A549 (cell line): ENCODE measurements around the gene SMLR1. TPM values are rescaled to one million over a fixed set of nuclear protein-coding genes. Genes with fewer than 3 reads are reported as not detected.

Experiments
- ATAC-seq, 2 experiments: fragments of 200-7000 bp in 1 of 2; fragments of >200 bp in 1 of 2; cut with Nextera tagmentation in 1 of 2; cut with Tn5 transposase in 1 of 2; 3 replicates each; pipeline versions ENCODE4 v1.8.0 to v1.9.1; 2018 to 2020; ENCODE audit warnings: mild to moderate bottlenecking in 1 of 2, moderate library complexity in 1 of 2
- CTCF ChIA-PET: fragments of 300-600 bp; sonication (Branson Sonifier 250); formaldehyde crosslinking; extraction: SDS; loops from one replicate; lab custom pipeline; 2021; ENCODE audit warnings: antibody characterized with exemption, inconsistent platforms; lab: Yijun Ruan, JAX
- POLR2A ChIA-PET: fragments of 350-600 bp; formaldehyde crosslinking; extraction: SDS; loops from one replicate; lab custom pipeline; 2021; ENCODE audit warnings: antibody characterized with exemption, inconsistent platforms; lab: Yijun Ruan, JAX
- DNase-seq, 2 experiments: peaks; one replicate each; pipeline versions ENCODE4 v3.0.0 to v3.0.0-alpha.2; 2011 to 2016; ENCODE audit warnings: low read depth in 1 of 2, low spot score in 1 of 2
- FAIRE-seq: peaks from 2 replicates; lab custom pipeline; 2011; peaks lifted over from hg19 to GRCh38; lab: Jason Lieb, UNC
- H3K27ac ChIP-seq, 2 experiments: fragments of >200 bp; sonication (Bioruptor Twin); formaldehyde crosslinking; 3 replicates each; pipeline ENCODE4 v1.5.1; 2016 to 2017
- H3K4me1 ChIP-seq: fragments of >200 bp; sonication (Bioruptor Twin); formaldehyde crosslinking; 3 replicates; pipeline ENCODE4 v1.6.1; 2016
- H3K4me2 ChIP-seq: fragments of >200 bp; sonication (Bioruptor Twin); formaldehyde crosslinking; 3 replicates; pipeline ENCODE4 v1.6.1; 2016
- H3K4me3 ChIP-seq: fragments of >200 bp; sonication (Bioruptor Twin); formaldehyde crosslinking; 3 replicates; pipeline ENCODE4 v1.5.1; 2016
- H3K9me3 ChIP-seq: fragments of >200 bp; sonication (Bioruptor Twin); formaldehyde crosslinking; 3 replicates; pipeline ENCODE4 v1.6.1; 2016
- CBX2 ChIP-seq: fragments of 200-600 bp; sonication (generic); IDR thresholded peaks from 2 replicates; pipeline ENCODE4 v1.6.1; 2016; ENCODE audit warnings: low read depth, mild to moderate bottlenecking, borderline replicate concordance
- CBX8 ChIP-seq: fragments of 200-600 bp; sonication (generic); IDR thresholded peaks from 2 replicates; pipeline ENCODE4 v1.6.1; 2016
- CEBPB ChIP-seq, 2 experiments: fragments of >200 bp in 1 of 2; sonication (Bioruptor Twin) in 1 of 2; formaldehyde crosslinking in 1 of 2; IDR thresholded peaks; 2 replicates each; pipeline ENCODE4 v1.6.1; 2012 to 2016
- HDAC2 ChIP-seq: fragments of 200-600 bp; sonication (generic); IDR thresholded peaks from 2 replicates; pipeline ENCODE4 v1.6.1; 2016
- HEYL ChIP-seq: fragments of 250-450 bp; sonication (Bioruptor Pico); IDR thresholded peaks from 2 replicates; pipeline ENCODE4 v1.8.0; 2021; ENCODE audit warnings: mild to moderate bottlenecking, moderate library complexity
- HMGXB4 ChIP-seq: fragments of 250-450 bp; sonication (Bioruptor Pico); IDR thresholded peaks from 2 replicates; pipeline ENCODE4 v1.5.0; 2021; ENCODE audit warnings: mild to moderate bottlenecking, moderate library complexity, borderline replicate concordance
- HOXA7 ChIP-seq: fragments of 250-450 bp; sonication (Bioruptor Pico); IDR thresholded peaks from 2 replicates; pipeline ENCODE4 v1.5.0; 2020; ENCODE audit warnings: mild to moderate bottlenecking, moderate library complexity
- HOXB13 ChIP-seq: fragments of 250-450 bp; sonication (Bioruptor Pico); IDR thresholded peaks from 2 replicates; pipeline ENCODE4 v1.5.0; 2020; ENCODE audit warnings: low read depth, mild to moderate bottlenecking, moderate library complexity
- HOXB5 ChIP-seq: fragments of 250-450 bp; sonication (Bioruptor Pico); IDR thresholded peaks from 2 replicates; pipeline ENCODE4 v1.5.0; 2020; ENCODE audit warnings: mild to moderate bottlenecking, moderate library complexity
- JUN ChIP-seq, 2 experiments: fragments of >200 bp; sonication (Bioruptor Twin); formaldehyde crosslinking; IDR thresholded peaks; 2 replicates in 1 of 2; 3 replicates in 1 of 2; pipeline ENCODE4 v1.6.1; 2016 to 2017
- MAFK ChIP-seq: fragments of 450-650 bp; IDR thresholded peaks from 2 replicates; pipeline ENCODE4 v1.6.1; 2014; ENCODE audit not compliant: partially characterized antibody
- NR3C1 ChIP-seq: fragments of >200 bp; sonication (Bioruptor Twin); formaldehyde crosslinking; IDR thresholded peaks from 3 replicates; pipeline ENCODE4 v1.6.1; 2017
- PHF8 ChIP-seq: fragments of 200-600 bp; sonication (generic); IDR thresholded peaks from 2 replicates; pipeline ENCODE4 v1.6.1; 2016; ENCODE audit warnings: low read depth, mild to moderate bottlenecking, antibody characterized with exemption, moderate library complexity, borderline replicate concordance
- POLR2A ChIP-seq: IDR thresholded peaks from 2 replicates; pipeline ENCODE4 v1.6.1; 2012; ENCODE audit warnings: mild to moderate bottlenecking, low read length
- POLR2AphosphoS2 ChIP-seq: conservative IDR thresholded peaks from 2 replicates; pipeline ENCODE4 v1.6.1; 2012; ENCODE audit warnings: low read length, improper control_type of control experiment, inconsistent platforms
- RAD21 ChIP-seq, 2 experiments: fragments of >200 bp in 1 of 2; sonication (Bioruptor Twin) in 1 of 2; formaldehyde crosslinking in 1 of 2; IDR thresholded peaks in 1 of 2; conservative IDR thresholded peaks in 1 of 2; 2 replicates in 1 of 2; 3 replicates in 1 of 2; pipeline ENCODE4 v1.6.1; 2012 to 2018; ENCODE audit warnings: inconsistent platforms in 1 of 2
- RCOR1 ChIP-seq: fragments of 150-350 bp; IDR thresholded peaks from 2 replicates; pipeline ENCODE4 v1.6.1; 2014; ENCODE audit warnings: antibody characterized with exemption, low read length, low read depth
- REST ChIP-seq: fragments of 200-600 bp; sonication (generic); IDR thresholded peaks from 2 replicates; pipeline ENCODE4 v1.6.1; 2016; ENCODE audit warnings: antibody characterized with exemption, mild to moderate bottlenecking, moderate library complexity
- RFX5 ChIP-seq: fragments of 450-650 bp; IDR thresholded peaks from 2 replicates; pipeline ENCODE4 v1.7.1; 2014; ENCODE audit warnings: antibody characterized with exemption, mild to moderate bottlenecking, moderate library complexity
- SMC3 ChIP-seq: fragments of >200 bp; sonication (Bioruptor Twin); formaldehyde crosslinking; IDR thresholded peaks from 3 replicates; pipeline ENCODE4 v1.6.1; 2018; ENCODE audit warnings: inconsistent platforms
- SREBF2 ChIP-seq: fragments of 450-650 bp; IDR thresholded peaks from 2 replicates; pipeline ENCODE4 v1.6.1; 2014; ENCODE audit warnings: mild to moderate bottlenecking, moderate library complexity
- ZC3H11A ChIP-seq: fragments of 450-650 bp; IDR thresholded peaks from 2 replicates; pipeline ENCODE4 v1.6.1; 2014; ENCODE audit warnings: antibody characterized with exemption, mild to moderate bottlenecking
- ZNF302 ChIP-seq: fragments of 250-450 bp; sonication (Bioruptor Pico); IDR thresholded peaks from 2 replicates; pipeline ENCODE4 v1.9.0; 2021; ENCODE audit warnings: inconsistent platforms, mild to moderate bottlenecking, moderate library complexity
- WGBS: methylation state at CpG from one replicate; pipeline ENCODE4 v1.1.6; 2017; ENCODE audit errors: missing lambda C conversion rate; 5-methylcytosine and 5-hydroxymethylcytosine counted together
- polyA plus RNA-seq, 4 experiments: library from polyadenylated mRNA; depleted of rRNA in 3 of 4; stranded (reverse); fragments of >200 nt; fragmentation: RNase III in 1 of 4; extraction: RNeasy Plus Mini Kit Qiagen cat#74134 plus additional on column Dnase treatment in 1 of 4; gene quantifications; 2 replicates in 3 of 4; 3 replicates in 1 of 4; pipeline ENCODE4 v1.2.3, GENCODE V29; 2011 to 2017
- TF ChIP-seq, protein P1 (sequence below): IDR thresholded peaks from 2 replicates; pipeline ENCODE4 v1.6.1; 2012; ENCODE audit warnings: low read depth, borderline replicate concordance
- TF ChIP-seq, protein P2 (sequence below): fragments of >200 bp; sonication (Bioruptor Twin); formaldehyde crosslinking; IDR thresholded peaks from 2 replicates; pipeline ENCODE4 v1.6.1; 2016

Gene SMLR1
- polyA plus RNA-seq, 2 of the 4 experiments (the other 2 are of a cell fraction), result 0.03 to 0.05 TPM

DNA sequence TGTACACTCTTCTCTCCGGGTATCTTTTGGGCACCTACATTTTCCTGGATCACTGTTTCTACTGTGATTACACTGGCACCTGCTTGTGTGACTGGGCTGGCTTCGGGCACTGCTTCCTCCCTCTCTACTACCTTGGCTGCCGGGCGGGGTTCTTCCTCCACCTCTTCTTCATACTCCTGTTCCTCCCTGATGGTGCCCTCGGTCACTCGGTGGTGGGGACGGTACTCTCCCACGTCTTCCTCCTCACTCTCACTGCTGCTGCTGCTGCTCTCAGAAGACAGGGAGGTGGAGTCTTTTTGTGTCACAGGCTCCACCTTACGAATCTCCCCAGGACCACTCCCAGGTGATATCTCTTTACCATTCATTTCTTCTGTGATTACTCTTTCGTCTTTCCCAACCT lies 42.5 kb downstream of the SMLR1 start:
- Histone ChIP-seq H3K4me2 (no peak overlapping the region), H3K4me3 (no peak overlapping the region), H3K9me3 (no peaks in the 10 kb centered on the region), H3K4me1 (no peaks in the 10 kb centered on the region), H3K27ac (no peak overlapping the region)
- DNase-seq (no peak), FAIRE-seq (no peak), ATAC-seq (no peak)
- TF ChIP-seq JUN (IDR thresholded peaks at IDR 0.05) (no peak), MAFK (no peak), HMGXB4 (no peak), RFX5 (no peak), HOXB5 (CRISPR knock-in tag) (no peak), SMC3 (no peak), POLR2AphosphoS2 (no peak), HOXA7 (CRISPR knock-in tag) (no peak), HDAC2 (no peak), CBX2 (no peak), HEYL (CRISPR knock-in tag) (no peak), CEBPB (IDR thresholded peaks at IDR 0.05) (no peak), RCOR1 (no peak)
- TF ChIP-seq, protein P1, sequence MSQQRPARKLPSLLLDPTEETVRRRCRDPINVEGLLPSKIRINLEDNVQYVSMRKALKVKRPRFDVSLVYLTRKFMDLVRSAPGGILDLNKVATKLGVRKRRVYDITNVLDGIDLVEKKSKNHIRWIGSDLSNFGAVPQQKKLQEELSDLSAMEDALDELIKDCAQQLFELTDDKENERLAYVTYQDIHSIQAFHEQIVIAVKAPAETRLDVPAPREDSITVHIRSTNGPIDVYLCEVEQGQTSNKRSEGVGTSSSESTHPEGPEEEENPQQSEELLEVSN, result no peak
- CTCF ChIA-PET, result interaction anchor here (0.6 kb wide), 1 partner anchor 677 kb away, joined by 3 read pairs; no protein-coding TSS in a partner anchor
- WGBS, result 94% methylated on average over 10 of the region's 10 CpGs
- POLR2A ChIA-PET, result no interaction called here

DNA sequence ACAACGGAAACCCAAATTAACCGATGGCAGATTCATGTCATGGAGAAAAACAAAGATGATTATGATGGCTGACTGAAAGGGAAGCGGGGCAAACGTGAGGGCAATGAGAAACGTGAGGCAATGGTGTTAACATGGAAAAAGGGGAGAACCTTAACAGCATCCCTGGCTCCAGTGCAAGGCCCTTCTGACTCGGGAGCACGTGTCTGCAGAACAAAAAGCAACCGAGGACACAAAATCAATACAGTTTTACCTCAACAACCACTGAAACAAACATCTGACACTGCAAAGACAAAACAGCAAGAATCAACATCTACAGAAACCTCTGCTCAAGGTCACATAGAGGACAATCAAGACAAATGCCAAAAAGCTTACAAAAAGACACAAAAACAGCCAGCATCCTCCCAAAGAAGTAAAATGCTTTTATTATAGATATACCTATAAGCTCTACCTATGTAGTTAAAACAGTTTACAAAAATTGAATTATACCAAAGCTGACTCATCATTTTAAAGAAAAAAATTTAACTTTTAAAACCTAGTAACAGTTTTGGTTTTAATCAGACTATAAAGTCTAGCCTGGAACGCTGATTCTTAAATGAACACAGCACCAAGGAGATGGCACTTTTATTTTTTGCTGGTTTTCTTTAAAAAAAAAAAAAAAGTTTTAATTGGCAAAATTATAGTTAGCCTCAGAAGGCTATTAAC lies 43.1 kb downstream of the SMLR1 start:
- TF ChIP-seq MAFK, result peak; percentile 69
- TF ChIP-seq SREBF2, result no peak
- H3K9me3 ChIP-seq, result no peaks in the 10 kb centered on the region
- ATAC-seq (no peak), DNase-seq (no peak), FAIRE-seq (no peak)
- 91% methylated on average over 9 of the region's 9 CpGs for WGBS
- H3K27ac ChIP-seq, result no peak overlapping the region
- H3K4me3 ChIP-seq, result no peak overlapping the region
- H3K4me1 ChIP-seq, result no peaks in the 10 kb centered on the region
- H3K4me2 ChIP-seq, result no peak overlapping the region
- ChIA-PET POLR2A (no interaction called here), CTCF (interaction anchor here (1.3 to 2.0 kb wide), 2 partner anchors 14 to 298 kb away, joined by 5 to 11 read pairs; no protein-coding TSS in a partner anchor)

DNA sequence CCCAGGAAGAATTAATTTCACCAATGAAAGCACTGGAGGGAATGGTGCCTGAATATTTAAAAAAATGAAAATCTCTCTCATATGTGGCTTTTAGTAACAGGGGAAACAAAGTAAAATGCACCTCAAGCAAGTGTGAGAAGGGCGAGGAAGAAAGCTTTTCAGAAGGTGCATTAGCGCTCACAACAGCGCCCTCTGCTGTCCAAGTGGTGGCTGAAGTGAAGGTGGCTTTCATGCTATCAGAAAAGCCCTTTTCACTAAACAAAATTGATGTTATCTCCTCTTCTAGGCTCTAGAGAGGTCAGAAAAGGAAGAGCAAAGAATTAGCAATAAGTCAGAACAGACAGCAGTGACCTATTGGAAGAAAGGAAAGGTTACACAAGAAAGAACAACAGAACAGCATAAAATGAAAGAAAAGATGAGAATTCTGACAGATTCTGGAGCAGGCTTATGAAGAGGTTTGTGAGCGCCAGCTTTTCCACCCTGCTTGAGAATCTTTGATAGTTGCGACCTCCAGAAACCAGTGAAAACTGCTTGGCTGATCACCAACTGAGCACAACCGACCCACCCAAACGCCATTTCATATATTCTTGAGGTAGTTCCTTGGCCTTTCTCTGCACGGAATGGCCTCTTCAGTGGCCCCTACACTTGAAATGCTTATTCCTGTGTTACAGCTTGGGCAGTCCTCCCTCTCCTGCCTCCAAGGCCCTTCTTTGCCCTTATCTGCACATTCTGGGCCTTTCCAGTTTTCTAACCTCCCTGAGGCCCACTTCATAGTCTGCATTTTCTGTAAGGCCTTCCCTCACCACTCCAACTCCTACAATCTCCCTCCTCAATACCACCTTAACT lies 45.3 kb downstream of the SMLR1 start:
- Histone ChIP-seq H3K9me3 (no peaks in the 10 kb centered on the region), H3K4me3 (no peak overlapping the region), H3K4me2 (no peak overlapping the region), H3K4me1 (no peaks in the 10 kb centered on the region), H3K27ac (no peak overlapping the region)
- FAIRE-seq (no peak), ATAC-seq (peak; percentile 66 to 81; a peak in 4 of 6 replicates), DNase-seq (peak; percentile 11 to 41)
- 59% methylated on average over 8 of the region's 8 CpGs for WGBS
- ChIA-PET CTCF (interaction anchor here (0.6 to 2.0 kb wide), 13 partner anchors 9 to 666 kb away, joined by 3 to 11 read pairs (median 3); no protein-coding TSS in a partner anchor), POLR2A (no interaction called here)
- no peak for TF ChIP-seq NR3C1
- TF ChIP-seq ZNF302 (CRISPR knock-in tag), result no peak
- no peak for TF ChIP-seq HOXB13 (CRISPR knock-in tag)
- TF ChIP-seq CEBPB (IDR thresholded peaks at IDR 0.05), result no peak
- no peak for TF ChIP-seq PHF8
- no peak for TF ChIP-seq ZC3H11A
- no peak for TF ChIP-seq REST
- no peak for TF ChIP-seq POLR2A
- TF ChIP-seq CBX2, result no peak
- TF ChIP-seq RAD21 (conservative IDR thresholded peaks at IDR 0.05 in 1 of 2, IDR thresholded peaks at IDR 0.05 in 1 of 2), result peak; percentile 47 to 52
- no peak for TF ChIP-seq CBX8
- no peak for TF ChIP-seq HOXB5 (CRISPR knock-in tag)
- TF ChIP-seq, protein P1, result no peak
- TF ChIP-seq, protein P2, sequence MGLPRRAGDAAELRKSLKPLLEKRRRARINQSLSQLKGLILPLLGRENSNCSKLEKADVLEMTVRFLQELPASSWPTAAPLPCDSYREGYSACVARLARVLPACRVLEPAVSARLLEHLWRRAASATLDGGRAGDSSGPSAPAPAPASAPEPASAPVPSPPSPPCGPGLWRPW, result no peak
